GM21717 (cell line): ENCODE results near the gene TMEM242.
"Not testable (repeated sequence)": the region's sequence is repeated elsewhere in the genome, so short reads cannot be mapped to it uniquely, and the experiment has no call there.

Experiments used
- ATAC-seq: cut with Tn5 transposase; IDR thresholded peaks from one replicate; pipeline ENCODE4 v1.9.1; 2021; ENCODE audit warnings: mild to moderate bottlenecking, moderate library complexity; ENCODE audit not compliant: unreplicated experiment

Gene TMEM242

DNA sequence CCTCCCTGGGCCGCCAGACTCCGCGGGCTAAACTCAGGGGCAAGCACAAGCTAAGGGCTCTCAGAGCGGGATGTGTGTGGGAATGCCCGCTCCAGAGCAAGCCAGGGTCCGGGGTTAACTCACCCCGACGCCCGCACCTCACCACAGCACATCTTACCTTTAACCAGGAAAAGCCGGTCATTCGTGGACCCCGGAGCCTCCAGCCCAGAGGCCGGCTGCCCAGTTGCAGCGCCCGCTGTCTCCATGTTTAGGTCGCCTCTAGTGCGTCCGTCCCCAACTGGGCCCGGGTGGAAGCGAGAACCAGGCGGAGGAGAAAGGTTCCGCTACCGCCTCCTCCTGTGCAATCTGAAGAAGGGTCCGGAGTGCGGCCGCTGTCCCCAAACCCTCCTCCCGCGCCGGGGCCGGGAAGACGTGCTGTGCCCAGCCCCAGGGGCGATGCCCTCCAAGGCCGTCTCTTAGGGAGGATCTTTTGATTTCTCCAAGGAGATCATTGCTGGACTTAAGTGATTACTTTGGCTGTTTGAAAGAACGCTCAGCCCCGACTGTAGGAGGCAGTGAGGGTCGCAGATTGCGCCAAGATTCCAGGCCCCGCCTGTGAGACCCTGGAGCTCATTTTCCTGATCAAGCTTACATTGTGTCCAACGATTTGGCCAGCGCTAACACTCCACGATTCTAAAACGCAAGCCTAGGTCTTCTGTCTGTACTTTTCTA is at the start of gene TMEM242:
TMEM242 (minus strand) TSS at position 265 of the 711 bp plus-strand sequence; CDS start at position 245, 20 bp downstream.
- ATAC-seq, result peak; percentile 96

DNA sequence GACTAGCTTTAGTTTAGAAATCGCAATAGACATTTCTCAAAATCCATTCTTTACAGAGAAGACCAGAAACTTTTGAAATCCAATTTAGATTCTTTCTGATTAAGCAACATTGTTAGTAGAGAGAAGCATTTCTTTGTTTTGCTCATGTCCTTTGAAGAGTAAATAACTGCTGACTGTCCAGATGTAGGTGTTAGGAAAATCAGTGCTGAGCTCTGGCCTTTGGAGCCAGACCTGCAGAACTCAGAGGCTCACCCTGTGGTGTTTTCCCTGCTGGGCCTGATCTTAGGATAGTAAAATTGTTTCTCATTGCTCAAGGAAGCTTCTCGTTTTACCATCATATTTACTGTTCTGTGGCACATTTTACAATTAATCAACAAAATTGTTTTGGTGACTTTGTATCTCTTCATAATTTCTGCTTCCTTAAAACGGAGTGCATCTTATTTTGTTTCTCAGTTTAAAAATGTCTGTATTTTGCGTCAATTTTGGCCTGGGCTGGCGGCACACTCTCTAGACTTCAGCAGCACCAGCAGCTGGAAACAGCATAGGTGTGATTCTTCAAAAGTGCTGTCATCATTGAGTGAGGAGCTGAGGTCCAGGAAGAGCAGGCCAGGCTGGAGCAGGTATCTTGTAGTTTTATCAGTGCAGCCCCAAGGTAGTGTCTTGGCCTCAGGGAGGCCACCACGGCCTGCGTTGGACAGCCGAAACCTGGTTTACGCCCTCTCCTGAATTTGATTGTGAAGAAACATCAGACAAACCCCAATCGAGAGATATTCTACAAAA is 49.4 kb upstream of the TMEM242 start:
- ATAC-seq, result no peak

DNA sequence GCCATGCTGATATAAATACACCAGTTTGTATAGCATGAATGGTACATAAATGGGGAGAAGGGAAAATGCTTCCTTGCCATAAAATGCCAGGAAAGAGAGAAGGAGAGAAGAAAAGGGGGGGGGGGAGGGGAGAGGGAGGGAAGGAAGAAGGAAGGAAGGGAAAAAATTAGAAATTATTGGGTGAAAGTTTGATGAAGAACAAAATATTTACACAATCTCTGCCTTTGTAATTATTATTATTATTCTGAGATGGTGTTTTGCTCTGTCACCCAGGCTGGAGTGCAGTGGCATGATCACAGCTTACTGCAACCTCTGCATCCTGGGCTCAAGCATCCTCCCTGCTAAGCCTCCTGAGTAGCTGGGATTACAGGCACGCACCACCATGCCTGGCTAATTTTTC is 47.4 kb upstream of the TMEM242 start:
- ATAC-seq, result no peak

DNA sequence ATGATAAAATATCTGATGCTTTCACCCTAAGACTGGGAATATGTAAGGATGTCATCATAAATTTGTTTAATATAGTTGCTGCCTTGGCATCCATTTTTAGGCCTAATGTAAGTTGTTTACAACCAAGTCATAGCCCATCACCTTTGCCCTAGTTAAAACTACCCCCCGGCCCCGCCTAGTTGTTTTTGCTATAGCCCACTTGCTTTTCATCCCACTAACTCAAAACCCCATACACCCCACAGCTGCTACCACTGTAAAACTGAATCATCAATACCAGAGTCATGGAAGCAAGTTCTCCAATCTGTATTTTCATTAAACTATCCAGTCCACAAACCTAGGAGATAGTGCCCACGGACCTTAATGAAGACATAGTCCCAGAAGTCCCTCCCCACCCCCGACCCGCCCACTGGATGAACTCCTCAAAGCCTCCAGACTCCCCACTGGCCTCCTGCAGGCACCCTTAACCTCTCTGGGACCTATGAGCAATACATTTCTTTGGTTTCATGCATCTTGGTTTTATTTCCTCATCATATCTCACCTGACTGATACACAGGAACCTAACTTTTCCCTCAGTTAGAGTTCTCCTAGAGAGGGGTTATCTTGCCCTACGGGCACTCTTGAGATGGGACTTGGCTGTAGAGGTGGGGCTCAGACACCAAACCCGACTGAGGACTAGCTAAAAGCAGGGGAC is 45.2 kb upstream of the TMEM242 start:
- ATAC-seq, result no peak

DNA sequence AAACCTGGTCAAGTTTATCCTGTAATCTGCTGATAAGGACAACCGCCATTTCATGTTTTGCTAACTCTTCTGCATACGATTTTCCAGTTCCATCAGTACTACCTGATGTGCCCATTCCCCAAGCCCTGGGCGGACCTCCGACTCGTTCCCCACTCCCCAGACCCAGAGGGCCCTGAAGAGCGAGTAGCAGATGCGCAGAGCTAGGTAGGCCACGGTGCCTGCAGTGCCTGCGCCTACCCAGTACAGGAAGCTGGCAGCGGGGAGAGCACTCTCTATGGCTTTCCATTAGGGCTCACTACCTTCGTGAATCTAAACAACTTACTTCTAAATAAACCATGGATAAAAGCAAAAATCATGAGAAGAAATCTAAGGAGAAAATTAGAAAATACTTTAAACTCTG is 43.3 kb upstream of the TMEM242 start:
- ATAC-seq, result no peak

DNA sequence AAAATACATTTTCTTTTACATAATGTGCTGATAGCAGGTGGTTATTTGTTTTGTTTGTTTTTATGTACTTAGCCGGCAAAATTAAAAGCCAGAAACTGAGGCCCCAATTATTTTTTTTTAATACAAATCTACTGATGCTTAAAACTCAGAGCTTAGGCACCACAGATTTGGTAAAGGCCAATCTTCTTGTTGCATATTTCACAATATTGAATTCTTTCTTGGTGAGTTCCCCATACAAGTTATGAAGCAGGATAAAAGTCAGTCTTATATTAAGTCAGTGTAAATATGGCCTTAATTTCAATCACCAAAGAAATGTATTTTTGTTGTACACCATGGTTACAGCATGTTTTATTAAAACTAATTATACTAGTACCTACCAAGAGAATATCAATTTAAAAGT is 41.4 kb upstream of the TMEM242 start:
- ATAC-seq, result no peak

DNA sequence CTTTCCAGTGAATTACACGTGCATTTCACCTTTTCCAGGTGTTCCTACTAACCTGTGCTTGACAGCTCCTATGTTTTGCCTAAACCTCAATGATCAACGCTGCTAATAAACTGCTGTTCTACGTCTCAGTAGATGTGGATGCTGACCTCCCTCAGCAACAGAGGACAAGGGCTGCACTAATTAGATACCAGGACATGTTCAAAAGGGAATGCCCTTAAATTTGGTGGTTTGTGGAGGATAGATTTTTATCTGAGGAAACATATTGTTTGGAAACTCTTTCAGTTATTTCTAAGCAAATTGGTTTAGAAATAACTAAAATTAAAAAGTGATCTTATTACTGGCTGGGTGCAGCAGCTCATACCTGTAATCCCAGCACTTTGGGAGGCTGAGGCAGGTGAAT is 38.6 kb upstream of the TMEM242 start:
- no peak for ATAC-seq

DNA sequence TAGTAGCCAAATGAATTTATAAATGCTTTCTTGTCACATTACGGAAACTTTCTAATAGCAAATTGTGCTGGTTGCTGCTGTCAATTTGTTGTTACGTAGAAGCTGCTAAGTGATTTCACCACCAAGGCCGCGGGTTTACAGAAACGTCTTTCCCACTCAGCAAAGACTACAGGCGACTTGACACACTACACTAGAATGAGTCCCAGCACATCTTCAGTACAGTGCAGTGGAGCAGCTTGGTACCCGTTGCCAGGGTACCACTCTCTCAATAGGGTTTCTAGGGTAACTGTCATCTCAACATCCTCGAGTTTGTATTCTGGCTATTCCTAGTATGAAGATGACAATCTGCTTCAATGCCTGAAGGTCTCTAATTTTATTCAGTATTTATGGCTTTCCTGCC is 35.0 kb upstream of the TMEM242 start:
- no peak for ATAC-seq

DNA sequence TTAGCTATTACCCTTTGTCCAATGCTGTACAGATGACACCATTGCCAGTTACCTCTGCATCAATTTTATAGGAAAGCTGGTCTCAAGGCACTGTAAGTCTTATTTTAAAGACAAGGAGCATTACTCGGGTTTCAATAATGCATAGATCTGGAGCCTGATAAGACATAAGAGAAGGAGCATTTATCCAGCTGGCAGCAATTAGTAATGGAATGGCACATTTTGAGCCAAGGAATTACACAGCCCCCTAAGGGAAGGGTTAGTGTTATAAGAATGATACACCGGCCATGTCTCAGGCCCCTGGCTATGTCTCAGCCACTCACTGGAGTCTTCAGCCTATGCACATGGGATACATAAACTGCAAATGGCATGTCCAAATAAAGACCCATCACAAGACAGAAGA is 23.1 kb upstream of the TMEM242 start:
- ATAC-seq, result no peak

DNA sequence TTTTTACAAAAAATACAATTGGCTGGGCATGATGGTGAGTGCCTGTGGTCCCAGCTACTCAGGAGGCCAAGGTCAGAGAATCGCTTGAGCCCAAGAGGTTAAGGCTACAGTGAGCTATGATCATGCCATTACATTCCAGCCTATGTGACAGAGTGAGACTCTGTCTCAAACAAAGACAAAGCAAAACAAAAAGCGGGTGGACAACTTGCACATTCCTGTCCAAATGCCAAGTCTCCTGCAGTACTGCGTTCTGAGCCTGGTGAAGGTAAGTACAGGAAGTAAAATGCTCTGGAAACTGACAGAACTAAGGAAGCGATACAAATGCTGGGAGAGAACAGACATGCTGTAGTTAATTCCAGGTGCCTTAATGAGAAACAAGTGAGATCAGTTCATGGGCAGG is 20.4 kb upstream of the TMEM242 start:
- no peak for ATAC-seq

DNA sequence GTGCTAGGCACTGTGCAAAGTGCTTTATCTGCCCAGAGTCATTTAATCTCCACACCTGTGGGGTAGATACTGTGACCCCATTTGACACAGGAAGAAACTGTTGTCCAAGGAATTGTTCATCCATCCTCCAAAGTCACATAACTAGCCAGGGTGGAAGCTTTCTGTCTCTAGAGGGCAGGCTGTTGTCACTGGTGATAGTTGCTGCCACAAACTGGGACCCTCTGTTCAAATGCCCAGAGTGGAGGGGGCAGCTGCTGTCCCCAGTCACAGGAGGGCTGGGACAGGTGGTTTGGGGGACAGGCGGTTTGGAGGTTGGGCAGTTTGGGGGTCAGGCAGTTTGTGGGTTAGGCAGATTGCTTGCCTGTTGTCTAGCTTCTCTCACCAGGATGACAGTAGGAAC is 16.1 kb upstream of the TMEM242 start:
- no peak for ATAC-seq

DNA sequence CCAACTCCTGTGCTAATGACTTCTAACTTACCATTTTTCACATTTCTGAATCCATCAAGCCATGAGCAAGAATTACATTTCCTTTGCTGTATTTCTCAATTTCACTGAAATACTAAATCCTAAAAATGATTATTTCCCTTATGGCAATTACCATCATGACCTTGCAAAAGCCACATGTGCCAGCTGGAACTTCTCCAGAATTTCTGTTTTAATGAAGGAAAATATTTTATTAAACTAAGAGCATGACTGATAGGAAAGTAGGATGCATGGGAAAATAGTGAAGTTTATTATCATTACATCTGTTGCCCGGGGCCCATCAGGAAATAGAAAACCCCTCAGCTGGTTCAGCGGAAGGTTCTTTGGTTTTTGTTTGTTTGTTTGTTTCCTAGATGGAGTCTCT is 14.4 kb upstream of the TMEM242 start:
- ATAC-seq, result no peak

DNA sequence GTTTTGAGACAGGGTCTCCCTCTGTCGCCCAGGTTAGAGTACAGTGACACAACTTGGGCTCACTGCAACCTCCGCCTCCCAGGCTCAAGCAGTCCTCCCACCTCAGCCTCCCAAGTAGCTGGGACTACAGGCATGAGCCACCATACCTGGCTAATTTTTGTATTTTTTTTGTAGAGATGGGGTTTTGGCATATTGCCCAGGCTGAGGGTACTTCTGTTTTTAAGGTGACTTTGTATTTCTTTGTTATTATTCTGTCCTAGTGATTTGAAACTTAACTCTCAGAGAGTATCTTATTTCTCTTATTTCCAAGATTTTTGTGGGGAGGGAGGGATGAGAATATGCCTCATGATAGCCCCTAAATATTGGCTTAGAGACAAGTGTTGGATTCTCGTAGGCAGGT is 14.0 kb upstream of the TMEM242 start:
- ATAC-seq, result not testable (repeated sequence)

DNA sequence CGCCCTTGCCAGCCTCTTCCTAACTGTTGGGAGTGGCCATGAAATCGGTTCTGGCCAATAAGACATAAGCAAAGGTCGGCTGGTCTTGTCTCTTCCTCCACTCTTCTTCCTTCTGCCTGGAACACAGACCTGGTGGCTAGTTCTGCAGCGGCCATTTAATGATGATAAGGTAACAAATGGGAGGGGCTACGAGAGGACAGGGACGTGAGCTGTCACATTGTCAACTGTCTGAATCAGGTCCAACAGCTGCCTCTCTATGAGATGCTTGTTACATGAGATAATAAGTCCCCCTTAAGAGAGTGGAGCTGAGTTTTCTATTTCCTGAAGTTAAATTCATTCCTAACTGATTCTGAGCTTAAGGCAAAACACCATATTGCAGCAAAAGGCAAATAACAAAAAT is 12.5 kb upstream of the TMEM242 start:
- no peak for ATAC-seq

DNA sequence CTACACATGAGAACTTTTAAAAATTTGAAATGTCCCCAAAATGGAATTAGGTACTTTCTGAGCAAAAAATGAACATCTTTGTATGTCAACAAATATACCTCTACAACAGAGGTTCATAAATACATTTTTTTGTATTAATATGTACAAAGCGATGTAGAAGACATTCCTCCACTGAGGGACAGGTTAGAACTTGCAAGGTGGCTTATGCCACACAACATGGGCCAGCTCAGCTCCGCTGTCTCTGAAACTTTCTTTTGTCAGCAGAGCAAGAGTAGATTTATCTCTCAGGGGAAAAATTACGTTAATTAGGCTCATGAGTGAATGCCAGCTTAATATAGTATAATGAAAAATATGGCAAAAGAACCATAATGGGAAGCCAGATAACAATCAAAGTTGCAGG is 10.6 kb upstream of the TMEM242 start:
- no peak for ATAC-seq

DNA sequence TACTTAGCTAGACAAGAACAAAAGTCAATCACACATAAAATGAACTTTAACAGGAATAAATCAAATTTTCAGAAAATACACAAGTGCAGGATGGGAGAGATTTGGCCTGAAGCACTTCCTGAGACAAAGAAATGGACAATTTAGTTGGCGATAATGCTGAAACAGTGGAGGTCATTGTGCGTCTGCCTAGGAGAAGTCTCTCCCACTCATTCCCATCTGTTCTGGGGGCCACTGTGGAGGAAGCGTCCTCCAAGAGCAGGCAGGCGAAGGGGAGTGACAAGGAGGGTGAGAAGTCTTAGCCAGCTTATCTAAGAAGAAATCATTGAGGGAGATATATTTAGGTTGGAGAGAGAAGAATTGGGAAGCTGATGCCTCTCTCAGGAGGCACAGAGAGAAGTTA is 10.2 kb upstream of the TMEM242 start:
- no peak for ATAC-seq

DNA sequence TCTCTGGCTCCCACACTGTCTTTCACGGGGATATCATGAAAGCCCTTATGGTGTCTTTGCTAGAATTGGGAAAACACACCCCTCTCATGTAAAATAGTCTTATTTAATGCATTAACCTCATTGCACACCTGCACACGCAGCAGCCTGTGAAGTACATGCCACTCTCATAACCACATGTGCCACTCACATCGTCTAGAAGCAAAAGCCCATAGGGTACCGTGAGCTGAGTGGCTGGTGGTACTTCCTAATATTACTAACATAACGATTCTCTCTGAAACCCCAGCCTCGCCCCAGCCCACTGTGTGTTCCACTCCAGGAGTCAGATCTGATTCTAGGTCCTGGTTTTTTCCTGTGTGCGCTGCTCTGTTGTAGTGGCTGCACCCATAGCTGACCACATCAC is 9.5 kb upstream of the TMEM242 start:
- ATAC-seq, result no peak

DNA sequence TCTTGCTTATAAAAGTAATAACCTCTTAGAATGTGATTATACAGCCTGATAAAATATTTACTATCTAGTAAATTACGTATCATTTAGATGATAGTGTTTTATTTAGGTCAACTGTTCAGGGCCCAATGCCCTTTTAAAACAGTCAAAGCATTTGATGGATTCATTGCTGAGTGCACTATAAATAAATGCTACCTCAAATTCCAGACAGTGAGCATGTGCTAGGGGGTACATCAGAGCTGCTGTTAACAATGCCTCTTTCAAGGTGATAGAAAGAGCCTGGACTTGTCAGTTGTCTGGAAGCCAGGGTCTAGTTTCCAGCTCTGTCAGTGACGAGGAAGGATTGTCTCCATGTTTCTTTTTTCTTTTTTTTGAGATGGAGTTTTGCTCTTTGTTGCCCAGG is 7.5 kb upstream of the TMEM242 start:
- ATAC-seq, result no peak

DNA sequence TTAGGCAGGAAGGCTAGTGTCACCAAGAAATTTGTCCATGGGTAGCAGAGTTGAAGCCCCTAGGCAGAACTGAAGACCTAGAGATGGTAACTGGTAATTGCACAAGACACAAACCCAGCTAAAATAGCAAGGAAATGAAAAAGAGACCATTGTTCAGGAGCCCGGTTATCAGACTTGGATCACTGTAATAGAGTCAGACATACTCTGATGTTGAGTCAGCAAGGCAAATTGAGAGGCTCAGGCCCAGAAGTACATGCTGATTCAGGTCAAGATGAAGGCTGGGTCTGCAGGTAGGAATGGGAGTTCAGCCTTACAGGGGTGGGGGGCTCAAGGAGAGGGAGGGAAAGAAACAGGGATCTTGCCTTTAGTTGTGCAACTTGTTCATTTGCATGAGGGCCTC is 6.5 kb upstream of the TMEM242 start:
- ATAC-seq, result no peak

DNA sequence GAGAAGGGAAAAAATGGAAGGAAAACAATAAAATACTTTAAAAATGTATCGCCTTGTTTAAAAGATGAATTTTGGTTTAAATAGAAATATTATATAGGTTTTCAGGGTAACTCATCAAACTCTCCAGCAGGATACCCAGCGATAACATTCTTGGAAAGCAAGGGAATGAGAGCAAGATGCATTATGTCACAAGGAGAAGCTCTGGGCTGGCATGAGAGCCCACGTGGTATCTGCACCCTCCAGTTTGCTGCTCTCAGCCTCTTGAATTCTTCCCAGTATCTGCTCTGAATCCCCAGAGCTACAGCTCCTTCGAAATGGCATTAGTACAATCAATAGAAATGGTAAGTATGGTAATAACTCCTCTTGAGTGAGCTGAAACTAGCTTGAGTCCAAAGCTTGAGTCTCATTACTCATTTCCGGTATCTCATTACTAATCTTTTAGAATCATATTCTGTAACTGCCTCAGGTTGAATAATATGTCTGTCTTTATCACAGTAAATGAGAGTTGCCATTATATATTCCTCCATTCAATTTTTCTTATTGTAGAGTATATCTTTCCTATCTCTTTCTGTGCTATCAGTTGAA is 4.9 kb upstream of the TMEM242 start:
- ATAC-seq, result no peak

DNA sequence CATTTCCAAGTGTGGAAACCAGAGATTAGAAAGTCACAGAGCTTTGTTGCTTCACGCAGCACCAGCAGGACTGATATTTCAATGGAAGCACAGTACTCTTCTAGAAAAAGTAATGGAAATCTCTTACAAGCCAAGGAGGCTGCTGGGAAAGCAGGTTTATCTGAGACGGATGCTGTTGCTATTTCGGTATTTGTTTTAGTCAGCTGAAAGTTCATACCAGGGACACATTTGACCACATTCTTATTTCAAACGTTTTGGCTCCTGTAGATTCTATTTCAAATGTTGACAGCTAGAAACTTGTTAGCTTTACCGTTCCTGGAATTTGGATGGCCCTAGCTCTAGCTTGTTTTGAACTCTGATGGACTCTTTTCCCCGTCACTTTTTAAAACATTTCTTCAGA is 3.7 kb upstream of the TMEM242 start:
- no peak for ATAC-seq
